OCI-LY1 (cell line): ENCODE results near the gene ZNF646.

Experiments used
- H2AFZ ChIP-seq: fragments of 200-600 bp; sonication (generic), shearing (Covaris generic); 2 replicates; pipeline ENCODE4 v1.6.0; 2014; ENCODE audit warnings: antibody characterized with exemption, mild to moderate bottlenecking, low read length
- H3F3A ChIP-seq: fragments of 200-600 bp; sonication (generic), shearing (Covaris generic); 2 replicates; pipeline ENCODE4 v1.6.0; 2014; ENCODE audit warnings: mild to moderate bottlenecking, antibody characterized with exemption, low read length, moderate library complexity; ENCODE audit not compliant: insufficient read depth
- H3K27ac ChIP-seq: fragments of 200-600 bp; sonication (generic); 2 replicates; pipeline ENCODE4 v1.5.1; 2014; ENCODE audit warnings: low read length, mixed run types, mild to moderate bottlenecking, low read depth; ENCODE audit not compliant: poor library complexity, severe bottlenecking
- H3K27me3 ChIP-seq: fragments of 200-600 bp; sonication (generic); 2 replicates; pipeline ENCODE4 v1.6.0; 2014; ENCODE audit warnings: antibody characterized with exemption, mild to moderate bottlenecking, low read length, moderate library complexity; ENCODE audit not compliant: insufficient read depth
- H3K36me3 ChIP-seq: fragments of 200-600 bp; sonication (generic); 2 replicates; pipeline ENCODE4 v1.6.1; 2014; ENCODE audit warnings: mild to moderate bottlenecking, antibody characterized with exemption, low read length, moderate library complexity, mixed read lengths; ENCODE audit not compliant: insufficient read depth
- H3K4me1 ChIP-seq: fragments of 200-600 bp; sonication (generic); 2 replicates; pipeline ENCODE4 v1.5.1; 2014; ENCODE audit warnings: mild to moderate bottlenecking, low read length, moderate library complexity; ENCODE audit not compliant: insufficient read depth, severe bottlenecking
- H3K4me2 ChIP-seq: fragments of 200-600 bp; sonication (generic), shearing (Covaris generic); 2 replicates; pipeline ENCODE4 v1.6.1; 2014; ENCODE audit warnings: low read length
- H3K4me3 ChIP-seq: fragments of 200-600 bp; sonication (generic); 2 replicates; pipeline ENCODE4 v1.5.1; 2014; ENCODE audit warnings: low read length, low read depth, mild to moderate bottlenecking, mixed read lengths; ENCODE audit not compliant: poor library complexity, severe bottlenecking
- H3K79me2 ChIP-seq: fragments of 200-600 bp; shearing (Covaris generic); 2 replicates; pipeline ENCODE4 v1.6.1; 2016; ENCODE audit warnings: mixed run types, low read length, mixed read lengths; ENCODE audit not compliant: insufficient read depth
- H3K9ac ChIP-seq: fragments of 200-600 bp; sonication (generic), shearing (Covaris generic); 2 replicates; pipeline ENCODE4 v1.6.1; 2014; ENCODE audit warnings: mild to moderate bottlenecking, low read length, mixed read lengths
- H3K9me2 ChIP-seq: fragments of 200-600 bp; sonication (generic), shearing (Covaris generic); 2 replicates; pipeline ENCODE4 v1.6.1; 2014; ENCODE audit warnings: low read depth, mild to moderate bottlenecking, low read length, mixed read lengths
- H3K9me3 ChIP-seq: fragments of 200-600 bp; shearing (Covaris generic); 2 replicates; pipeline ENCODE4 v1.6.1; 2014; ENCODE audit warnings: low read length, mixed read lengths
- H4K20me1 ChIP-seq: fragments of 200-600 bp; sonication (generic), shearing (Covaris generic); 2 replicates; pipeline ENCODE4 v1.6.0; 2016; ENCODE audit warnings: mild to moderate bottlenecking, low read length; ENCODE audit not compliant: insufficient read depth
- EZH2 ChIP-seq: fragments of 200-600 bp; sonication (generic), shearing (Covaris generic); IDR thresholded peaks from 2 replicates; pipeline ENCODE4 v1.8.0; 2017; ENCODE audit warnings: borderline replicate concordance, mixed run types, mild to moderate bottlenecking, antibody characterized with exemption, low read length, moderate library complexity, mixed read lengths
- TF ChIP-seq, protein P1 (sequence below): fragments of 200-600 bp; sonication (generic), shearing (Covaris generic); IDR thresholded peaks from 2 replicates; pipeline ENCODE4 v1.5.1; 2017; ENCODE audit warnings: mild to moderate bottlenecking, antibody characterized with exemption, low read length, moderate library complexity, mixed read lengths

ZNF646 gene

DNA sequence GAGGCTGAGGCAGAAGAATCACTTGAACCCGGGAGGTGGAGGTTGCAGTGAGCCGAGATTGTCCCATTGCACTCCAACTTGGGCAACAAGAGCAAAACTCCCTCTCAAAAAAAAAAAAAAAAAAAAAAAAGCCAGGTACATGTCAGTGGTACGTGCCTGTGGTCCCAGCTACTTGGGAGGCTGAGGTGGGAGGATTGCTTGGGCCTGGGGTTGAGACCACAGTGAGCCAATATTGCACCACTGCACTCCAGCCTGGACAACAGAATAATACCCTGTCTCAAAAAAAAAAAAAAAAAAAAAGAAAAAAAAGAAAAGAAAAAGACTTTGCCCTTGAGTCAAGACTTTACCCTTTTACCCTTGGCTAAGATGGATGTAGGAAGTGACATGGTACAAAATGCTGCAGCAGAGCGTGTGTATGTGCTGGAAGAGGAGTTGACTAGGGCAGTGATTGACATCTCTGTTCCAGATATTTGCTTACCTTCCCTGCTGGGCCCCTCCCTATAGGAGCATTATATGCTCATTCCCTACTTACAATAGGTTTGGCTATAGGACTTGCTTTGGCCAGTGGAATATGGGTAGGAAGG is 30.2 kb upstream of the ZNF646 start:
- no peaks in the 10 kb centered on the region for H3K9me3 ChIP-seq
- no peak overlapping the region for H3K9ac ChIP-seq
- H3K27me3 ChIP-seq: no peaks in the 10 kb centered on the region
- no peaks in the 10 kb centered on the region for H3F3A ChIP-seq
- peaks cover 11% of the 10 kb centered on the region; the same call in 1 of the 2 replicates for H3K36me3 ChIP-seq
- no peaks in the 10 kb centered on the region for H4K20me1 ChIP-seq
- no peak overlapping the region for H3K4me3 ChIP-seq
- no peaks in the 10 kb centered on the region for H3K79me2 ChIP-seq
- H3K9me2 ChIP-seq: no peaks in the 10 kb centered on the region
- H3K4me1 ChIP-seq: no peaks in the 10 kb centered on the region
- no peak overlapping the region for H3K27ac ChIP-seq
- H3K4me2 ChIP-seq: no peak overlapping the region
- H2AFZ ChIP-seq: no peak overlapping the region
- TF ChIP-seq, protein P1, sequence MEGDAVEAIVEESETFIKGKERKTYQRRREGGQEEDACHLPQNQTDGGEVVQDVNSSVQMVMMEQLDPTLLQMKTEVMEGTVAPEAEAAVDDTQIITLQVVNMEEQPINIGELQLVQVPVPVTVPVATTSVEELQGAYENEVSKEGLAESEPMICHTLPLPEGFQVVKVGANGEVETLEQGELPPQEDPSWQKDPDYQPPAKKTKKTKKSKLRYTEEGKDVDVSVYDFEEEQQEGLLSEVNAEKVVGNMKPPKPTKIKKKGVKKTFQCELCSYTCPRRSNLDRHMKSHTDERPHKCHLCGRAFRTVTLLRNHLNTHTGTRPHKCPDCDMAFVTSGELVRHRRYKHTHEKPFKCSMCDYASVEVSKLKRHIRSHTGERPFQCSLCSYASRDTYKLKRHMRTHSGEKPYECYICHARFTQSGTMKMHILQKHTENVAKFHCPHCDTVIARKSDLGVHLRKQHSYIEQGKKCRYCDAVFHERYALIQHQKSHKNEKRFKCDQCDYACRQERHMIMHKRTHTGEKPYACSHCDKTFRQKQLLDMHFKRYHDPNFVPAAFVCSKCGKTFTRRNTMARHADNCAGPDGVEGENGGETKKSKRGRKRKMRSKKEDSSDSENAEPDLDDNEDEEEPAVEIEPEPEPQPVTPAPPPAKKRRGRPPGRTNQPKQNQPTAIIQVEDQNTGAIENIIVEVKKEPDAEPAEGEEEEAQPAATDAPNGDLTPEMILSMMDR: no peak
- no peak for TF ChIP-seq EZH2

DNA sequence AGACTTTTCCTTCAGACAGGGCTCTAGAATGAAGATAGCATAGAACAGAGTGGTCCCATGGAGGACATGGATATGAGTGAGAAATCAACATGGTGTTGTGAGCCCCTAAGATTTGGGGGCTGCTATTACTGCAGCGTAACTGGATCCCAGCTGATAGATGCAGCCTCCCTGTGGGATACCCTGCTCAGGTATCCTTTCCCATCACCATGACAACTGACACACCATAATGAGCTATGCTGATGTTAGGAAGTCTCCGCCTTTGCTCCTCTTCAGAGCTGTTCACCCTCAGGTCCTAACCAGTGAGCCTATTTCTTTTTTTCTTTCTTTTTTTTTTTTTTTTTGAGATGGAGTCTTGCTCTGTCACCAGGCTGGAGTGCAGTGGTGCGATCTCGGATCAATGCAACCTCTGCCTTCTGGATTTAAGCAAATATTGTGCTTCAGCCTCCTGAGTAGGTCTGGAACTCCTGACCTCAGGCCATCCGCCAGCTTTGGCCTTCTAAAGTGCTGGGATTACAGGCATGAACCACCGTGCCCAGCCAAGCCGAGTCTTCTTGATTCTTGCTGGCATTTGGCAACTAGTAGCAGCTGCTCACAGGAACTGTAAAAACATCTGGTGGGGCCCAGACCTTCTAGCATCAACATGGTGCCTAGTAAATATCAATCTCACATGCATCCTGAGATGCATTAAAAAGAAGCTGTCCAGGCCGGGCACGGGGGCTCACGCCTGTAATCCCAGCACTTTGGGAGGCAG is 23.8 kb upstream of the ZNF646 start:
- no peaks in the 10 kb centered on the region for H3K9me3 ChIP-seq
- H3K79me2 ChIP-seq: no peaks in the 10 kb centered on the region
- no peak overlapping the region for H3K4me3 ChIP-seq
- no peak overlapping the region for H3K27ac ChIP-seq
- H2AFZ ChIP-seq: no peak overlapping the region
- no peaks in the 10 kb centered on the region for H3F3A ChIP-seq
- no peaks in the 10 kb centered on the region for H3K4me1 ChIP-seq
- H3K9ac ChIP-seq: no peak overlapping the region
- H3K4me2 ChIP-seq: no peak overlapping the region
- no peaks in the 10 kb centered on the region for H4K20me1 ChIP-seq
- H3K9me2 ChIP-seq: no peaks in the 10 kb centered on the region
- H3K27me3 ChIP-seq: no peaks in the 10 kb centered on the region
- TF ChIP-seq, protein P1: no peak
- no peak for TF ChIP-seq EZH2
- H3K36me3 ChIP-seq: no peaks in the 10 kb centered on the region; the same call in 1 of the 2 replicates

DNA sequence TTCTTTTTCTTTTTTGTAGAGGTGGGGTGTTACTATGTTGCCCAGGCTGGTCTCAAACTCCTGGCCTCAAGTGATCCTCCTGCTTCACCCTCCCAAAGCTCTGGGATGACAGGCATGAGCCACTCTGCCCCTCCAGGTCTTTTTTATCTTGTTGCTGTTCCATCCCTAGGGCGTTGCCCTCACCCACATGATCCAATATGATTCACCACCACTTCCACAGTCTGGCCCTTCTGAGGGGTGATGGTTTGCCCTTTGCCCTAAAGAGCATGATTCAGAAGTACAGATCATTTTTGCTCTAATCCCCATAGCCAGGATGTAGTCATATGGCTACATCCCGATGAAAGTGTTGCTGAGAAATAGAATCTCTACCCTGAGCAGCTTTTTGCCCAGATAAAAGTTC is 22.1 kb upstream of the ZNF646 start:
- H3K4me1 ChIP-seq: no peaks in the 10 kb centered on the region
- H3K9me3 ChIP-seq: no peaks in the 10 kb centered on the region
- H3K4me2 ChIP-seq: no peak overlapping the region
- TF ChIP-seq EZH2: no peak
- TF ChIP-seq, protein P1: no peak
- no peaks in the 10 kb centered on the region for H3K9me2 ChIP-seq
- H3F3A ChIP-seq: no peaks in the 10 kb centered on the region
- no peaks in the 10 kb centered on the region for H3K27me3 ChIP-seq
- no peak overlapping the region for H3K27ac ChIP-seq
- H3K9ac ChIP-seq: no peak overlapping the region
- H3K79me2 ChIP-seq: no peaks in the 10 kb centered on the region
- no peak overlapping the region for H3K4me3 ChIP-seq
- no peak overlapping the region for H2AFZ ChIP-seq
- no peaks in the 10 kb centered on the region; the same call in 1 of the 2 replicates for H3K36me3 ChIP-seq
- H4K20me1 ChIP-seq: no peaks in the 10 kb centered on the region
